Stomach smooth muscle (tissue), 2 donors: ENCODE data around the gene TNFRSF1B.
A peak's percentile ranks its signal among the peaks of the same experiment; 100 is the strongest.

Experiments
- H3K27ac ChIP-seq: one replicate; pipeline ENCODE4 v1.7.0; 2013; ENCODE audit warnings: mild to moderate bottlenecking, low read length, inconsistent platforms
- H3K27me3 ChIP-seq, 2 donors: one replicate each; pipeline ENCODE4 v1.7.0; 2013; ENCODE audit warnings: low read length in 2 of 2; ENCODE audit not compliant: insufficient read depth in 2 of 2, control insufficient read depth in 1 of 2
- H3K36me3 ChIP-seq, 2 donors: one replicate each; pipeline ENCODE4 v1.7.0; 2013; ENCODE audit warnings: low read length in 2 of 2; ENCODE audit not compliant: control insufficient read depth in 2 of 2, insufficient read depth in 2 of 2
- H3K4me1 ChIP-seq: one replicate; pipeline ENCODE4 v1.7.0; 2013; ENCODE audit warnings: low read length; ENCODE audit not compliant: control insufficient read depth, insufficient read depth
- H3K4me3 ChIP-seq, 2 donors: one replicate each; pipeline ENCODE4 v1.7.0; 2013; ENCODE audit warnings: low read length in 2 of 2
- H3K9ac ChIP-seq, 2 donors: one replicate each; pipeline ENCODE4 v1.7.0; 2013; ENCODE audit warnings: low read length in 2 of 2, mild to moderate bottlenecking in 1 of 2
- H3K9me3 ChIP-seq, 2 donors: one replicate each; pipeline ENCODE4 v1.7.0; 2013; ENCODE audit warnings: low read length in 2 of 2; ENCODE audit not compliant: control insufficient read depth in 2 of 2
- donor health status: healthy.
- donor health status: Pancreatic carcinoma.

The TNFRSF1B gene

DNA sequence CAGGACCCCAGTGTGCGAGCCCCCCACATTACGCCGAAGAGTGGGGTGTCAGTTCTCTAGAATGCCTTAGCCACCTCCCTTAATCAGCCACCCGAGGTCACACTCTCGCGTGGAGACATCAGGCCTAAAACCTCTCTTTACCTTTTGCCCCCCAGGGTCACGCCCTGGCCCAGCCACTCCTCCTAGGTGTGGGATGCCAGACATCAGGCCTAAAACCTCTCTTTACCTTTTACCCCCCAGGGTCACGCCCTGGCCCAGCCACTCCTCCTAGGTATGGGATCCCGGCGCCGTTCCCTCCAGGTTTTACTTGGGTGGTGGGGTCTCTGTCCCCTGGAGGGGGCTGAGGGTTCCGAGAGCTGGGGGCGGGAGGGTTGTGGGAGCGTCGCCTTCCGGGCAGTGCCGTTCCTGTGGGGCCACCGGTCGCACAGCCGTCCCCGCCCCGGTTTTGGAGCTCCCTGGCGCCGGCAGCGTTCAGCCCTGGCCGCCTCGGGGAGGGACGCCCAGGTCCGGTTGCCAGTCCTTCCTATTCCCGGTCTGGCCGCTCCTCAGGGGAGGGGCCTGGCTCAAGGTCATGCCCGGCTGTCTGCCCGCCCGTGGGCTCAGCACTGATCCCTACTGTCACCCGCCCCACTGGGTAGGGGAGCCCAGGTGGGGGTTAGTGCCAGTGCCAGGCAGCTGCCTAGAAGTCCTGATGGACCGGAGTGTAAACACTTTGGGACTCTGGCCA lies 63.9 kb downstream of the TNFRSF1B start:
- H3K9me3 ChIP-seq = no peaks in the 10 kb centered on the region
- H3K27me3 ChIP-seq = no peaks in the 10 kb centered on the region
- H3K9ac ChIP-seq = peak overlapping the region; percentile 92 to 95
- H3K4me3 ChIP-seq = peak overlapping the region; percentile 85 to 93
- peak overlapping the region; percentile 42 for H3K27ac ChIP-seq
- peaks cover 6% of the 10 kb centered on the region for H3K4me1 ChIP-seq
- peaks cover 0 to 5% of the 10 kb centered on the region in 2 donors for H3K36me3 ChIP-seq

DNA sequence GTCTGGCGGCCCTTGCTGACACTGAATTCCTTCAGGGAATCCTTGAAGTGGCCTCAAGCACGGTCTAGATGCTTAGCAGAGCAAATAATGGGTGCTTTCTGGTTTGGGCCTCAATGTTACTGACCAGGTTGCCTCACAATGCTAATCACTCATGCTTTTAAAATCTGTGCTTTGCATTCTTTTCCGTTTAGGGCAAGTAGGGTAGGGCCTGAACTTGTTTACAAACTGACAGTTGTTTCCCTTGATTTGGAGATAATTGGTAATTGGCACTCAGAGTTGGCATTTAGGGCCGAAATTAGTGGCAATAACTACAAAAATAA lies 64.4 kb downstream of the TNFRSF1B start:
- peaks cover 6% of the 10 kb centered on the region for H3K4me1 ChIP-seq

DNA sequence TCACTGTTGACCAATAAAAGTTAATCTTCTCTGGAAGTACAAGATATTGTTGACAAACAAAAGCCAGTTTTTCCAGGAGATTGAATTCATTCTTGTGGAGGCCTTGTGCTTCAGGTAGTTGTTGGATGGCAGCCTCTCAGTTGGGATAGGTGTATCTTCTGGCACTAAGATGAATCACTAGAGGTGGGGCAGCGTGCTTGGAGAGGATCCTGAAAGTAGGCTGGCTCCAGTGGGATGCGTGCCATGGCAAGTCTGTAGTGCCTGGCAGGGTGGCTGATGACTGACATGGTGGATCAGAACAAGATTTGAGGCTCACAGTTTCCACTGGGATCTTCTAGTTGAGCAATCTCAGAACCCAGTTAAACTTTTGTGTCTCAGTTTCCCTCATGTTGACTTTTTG lies 65.4 kb downstream of the TNFRSF1B start:
- Histone ChIP-seq H3K36me3 (peaks cover 6 to 9% of the 10 kb centered on the region in 2 donors), H3K9ac (no peak overlapping the region), H3K4me3 (peak overlapping the region in 1 of 2 donors; percentile 8), H3K4me1 (peaks cover 6% of the 10 kb centered on the region), H3K27me3 (no peaks in the 10 kb centered on the region), H3K9me3 (no peaks in the 10 kb centered on the region), H3K27ac (no peak overlapping the region)

More for the DNA sequence above, 64.4 kb downstream of the TNFRSF1B start:
- Histone ChIP-seq H3K36me3 (peaks cover 4 to 7% of the 10 kb centered on the region in 2 donors), H3K4me3 (peak overlapping the region; percentile 85 to 93), H3K9me3 (no peaks in the 10 kb centered on the region), H3K9ac (peak overlapping the region; percentile 92 to 95), H3K27me3 (no peaks in the 10 kb centered on the region), H3K27ac (peak overlapping the region; percentile 42)

DNA sequence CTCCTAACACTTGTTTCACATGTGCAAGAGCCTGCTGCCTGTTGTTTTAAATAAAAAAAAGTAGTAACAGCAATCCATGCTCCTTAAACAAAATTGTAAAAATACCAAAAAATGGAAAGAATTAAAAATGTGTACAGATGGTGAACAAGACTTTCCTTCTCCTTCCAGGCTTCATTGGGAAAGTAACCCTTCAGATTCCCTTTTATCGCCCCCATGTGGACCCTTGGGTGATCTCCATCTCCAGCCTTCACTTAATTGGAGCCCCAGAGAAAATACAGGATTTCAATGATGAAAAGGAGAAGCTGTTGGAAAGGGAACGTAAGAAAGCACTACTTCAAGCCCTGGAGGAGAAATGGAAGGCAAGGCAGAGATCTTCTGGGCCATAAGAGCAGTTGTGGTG lies 77.3 kb downstream of the TNFRSF1B start:
- H3K9me3 ChIP-seq = no peaks in the 10 kb centered on the region
- H3K4me1 ChIP-seq = no peaks in the 10 kb centered on the region
- H3K27me3 ChIP-seq = no peaks in the 10 kb centered on the region
- H3K27ac ChIP-seq = no peak overlapping the region
- H3K36me3 ChIP-seq = peaks cover 35 to 39% of the 10 kb centered on the region in 2 donors
- no peak overlapping the region for H3K9ac ChIP-seq
- no peak overlapping the region for H3K4me3 ChIP-seq

DNA sequence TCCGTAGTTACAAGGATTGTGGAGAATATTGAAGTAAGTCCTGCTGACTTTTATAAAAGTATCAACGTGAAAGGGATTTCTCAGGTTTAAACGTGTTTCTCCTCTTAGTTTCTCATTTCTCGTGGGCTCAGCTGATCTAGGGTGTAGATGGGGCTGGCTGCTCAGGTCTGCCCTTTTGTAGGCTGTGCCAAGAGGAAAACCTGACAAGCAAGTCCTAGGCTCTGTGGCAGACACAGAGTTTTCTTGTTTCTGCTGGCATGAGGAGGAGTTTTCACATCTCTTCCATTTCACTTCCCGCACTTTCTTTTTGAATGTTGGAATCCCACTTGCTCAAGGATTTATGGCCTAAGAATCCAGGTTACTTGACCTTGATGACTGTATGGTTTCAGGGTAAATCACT lies 77.8 kb downstream of the TNFRSF1B start:
- Histone ChIP-seq H3K27me3 (no peaks in the 10 kb centered on the region), H3K36me3 (peaks cover 40 to 44% of the 10 kb centered on the region in 2 donors), H3K27ac (no peak overlapping the region), H3K4me1 (no peaks in the 10 kb centered on the region), H3K9ac (no peak overlapping the region), H3K9me3 (no peaks in the 10 kb centered on the region), H3K4me3 (no peak overlapping the region)

DNA sequence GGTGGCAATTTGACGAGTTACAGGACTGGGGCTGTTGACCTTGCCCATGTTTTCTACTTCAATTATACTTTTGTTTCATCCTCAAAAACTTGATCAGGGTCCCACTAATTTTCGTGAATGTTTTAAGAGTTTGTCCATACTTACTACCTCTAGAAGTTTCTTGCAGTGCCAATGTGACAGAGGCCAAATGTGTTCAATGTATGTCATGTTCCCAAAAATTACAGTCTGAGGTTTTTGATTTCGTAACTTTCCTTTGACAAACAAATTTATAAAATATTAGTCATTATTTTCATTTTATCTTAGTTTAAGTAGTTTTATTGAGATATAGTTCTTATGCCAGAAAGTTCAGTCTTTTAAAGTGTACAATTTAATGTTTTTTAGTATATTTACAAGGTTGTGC lies 78.3 kb downstream of the TNFRSF1B start:
- Histone ChIP-seq H3K27ac (no peak overlapping the region), H3K27me3 (no peaks in the 10 kb centered on the region), H3K9ac (no peak overlapping the region), H3K4me3 (no peak overlapping the region), H3K9me3 (no peaks in the 10 kb centered on the region), H3K36me3 (peaks cover 45 to 49% of the 10 kb centered on the region in 2 donors), H3K4me1 (no peaks in the 10 kb centered on the region)

DNA sequence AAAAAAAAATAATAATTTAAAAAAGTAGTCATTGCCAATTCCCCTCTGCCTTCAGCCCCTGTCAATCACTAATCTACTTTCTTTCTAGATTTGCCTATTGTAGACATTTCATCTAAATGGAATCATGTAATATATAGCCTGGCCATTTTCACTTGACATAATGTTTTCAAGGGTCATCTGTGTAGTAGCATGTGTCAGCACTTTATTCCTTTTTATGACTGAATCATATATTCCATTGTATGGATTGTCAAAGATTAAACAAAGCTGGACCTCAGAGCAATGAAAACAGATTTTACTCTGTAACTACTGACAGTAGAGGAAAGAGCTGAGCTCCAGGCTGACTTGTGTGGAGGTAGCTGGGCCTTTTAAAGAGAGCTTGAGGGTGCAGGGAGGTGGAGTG lies 78.9 kb downstream of the TNFRSF1B start:
- H3K4me1 ChIP-seq = no peaks in the 10 kb centered on the region
- H3K36me3 ChIP-seq = peaks cover 50 to 54% of the 10 kb centered on the region in 2 donors
- no peak overlapping the region for H3K4me3 ChIP-seq
- no peak overlapping the region for H3K9ac ChIP-seq
- H3K27ac ChIP-seq = no peak overlapping the region
- H3K27me3 ChIP-seq = no peaks in the 10 kb centered on the region
- H3K9me3 ChIP-seq = no peaks in the 10 kb centered on the region

DNA sequence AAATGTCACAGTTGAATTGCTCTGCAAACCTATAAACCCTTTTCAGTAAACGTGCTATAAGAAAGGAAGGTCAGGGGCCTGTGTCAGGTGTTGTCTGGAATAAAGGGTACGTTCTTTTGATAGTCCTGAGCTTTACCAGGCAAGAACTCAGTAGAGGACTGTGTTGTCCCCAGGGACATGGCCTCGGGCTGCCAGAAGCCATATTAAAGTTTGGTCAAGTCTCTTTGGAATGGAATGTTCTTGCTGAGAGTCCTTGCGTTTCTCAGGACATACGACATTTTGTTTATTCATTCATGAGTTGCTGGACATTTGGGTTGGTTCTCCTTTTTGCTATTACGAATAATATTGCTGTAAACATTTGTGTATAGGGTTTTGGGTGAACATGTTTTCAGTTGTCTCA lies 79.8 kb downstream of the TNFRSF1B start:
- Histone ChIP-seq H3K4me1 (no peaks in the 10 kb centered on the region), H3K27me3 (no peaks in the 10 kb centered on the region), H3K9me3 (no peaks in the 10 kb centered on the region), H3K4me3 (no peak overlapping the region), H3K27ac (no peak overlapping the region), H3K36me3 (peaks cover 56 to 58% of the 10 kb centered on the region in 2 donors), H3K9ac (no peak overlapping the region)

- H3K9me3 ChIP-seq = no peaks in the 10 kb centered on the region
- H3K4me3 ChIP-seq = no peak overlapping the region
- no peaks in the 10 kb centered on the region for H3K27me3 ChIP-seq
- H3K36me3 ChIP-seq = peaks cover 57 to 59% of the 10 kb centered on the region in 2 donors
- no peak overlapping the region for H3K27ac ChIP-seq
- no peaks in the 10 kb centered on the region for H3K4me1 ChIP-seq
- H3K9ac ChIP-seq = no peak overlapping the region
These were observed 82.4 kb downstream of the TNFRSF1B start for GRCh38 chr1:12249181-12249580.

- H3K27ac ChIP-seq = no peak overlapping the region
- no peaks in the 10 kb centered on the region for H3K4me1 ChIP-seq
- no peaks in the 10 kb centered on the region for H3K27me3 ChIP-seq
- no peak overlapping the region for H3K4me3 ChIP-seq
- no peaks in the 10 kb centered on the region for H3K9me3 ChIP-seq
- peaks cover 54% of the 10 kb centered on the region in 2 donors for H3K36me3 ChIP-seq
- no peak overlapping the region for H3K9ac ChIP-seq
These were observed 83.0 kb downstream of the TNFRSF1B start for GRCh38 chr1:12249748-12250147.

DNA sequence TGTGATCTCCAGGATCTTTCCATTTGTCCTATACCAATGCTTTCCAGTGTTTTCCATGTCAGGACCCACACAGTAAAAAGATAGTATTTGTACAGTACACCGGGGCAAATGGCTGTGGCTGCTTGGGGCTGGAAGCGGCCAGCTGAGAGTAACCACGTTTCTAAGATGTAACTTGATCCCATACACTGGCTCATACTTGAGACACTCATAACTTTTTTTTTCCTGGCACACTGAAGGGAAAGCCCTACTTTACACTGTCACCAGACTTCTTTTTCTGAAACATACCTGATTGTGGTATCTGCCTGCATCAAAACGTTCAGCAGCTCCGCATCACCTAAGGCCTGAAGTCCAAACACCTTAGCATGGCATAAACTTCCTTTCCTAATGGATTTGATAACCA lies 84.7 kb downstream of the TNFRSF1B start:
- no peak overlapping the region for H3K27ac ChIP-seq
- peaks cover 46 to 52% of the 10 kb centered on the region in 2 donors for H3K36me3 ChIP-seq
- no peaks in the 10 kb centered on the region for H3K9me3 ChIP-seq
- H3K4me1 ChIP-seq = no peaks in the 10 kb centered on the region
- H3K9ac ChIP-seq = no peak overlapping the region
- H3K27me3 ChIP-seq = no peaks in the 10 kb centered on the region
- no peak overlapping the region for H3K4me3 ChIP-seq
